SK-N-MC (cell line): ENCODE data around the gene ARHGEF7.

Experiments used
- EZH2 ChIP-seq: fragments of 200-600 bp; sonication (generic); IDR thresholded peaks from one replicate; pipeline ENCODE4 v1.6.1; 2017; ENCODE audit warnings: antibody characterized with exemption
- FOXP2 ChIP-seq: optimal IDR thresholded peaks from 2 replicates; pipeline ENCODE3; 2011; ENCODE audit warnings: mild to moderate bottlenecking, moderate library complexity; ENCODE audit not compliant: insufficient read depth; ENCODE audit errors: extremely low read length, control extremely low read depth
- POLR2AphosphoS5 ChIP-seq: IDR thresholded peaks from 2 replicates; pipeline ENCODE4 v1.6.1; 2012; ENCODE audit warnings: mild to moderate bottlenecking, low read depth, low read length, borderline replicate concordance

- TF ChIP-seq EZH2 (no peak), POLR2AphosphoS5 (no peak), FOXP2 (no peak)
Observed at GRCh38 chr13:111065698-111066097, 49.4 kb upstream of the ARHGEF7 start.
